NCI-H1092 treated with DMSO at 0.1 percent for 48 hours (cell line): ENCODE measurements around the gene CERS6.

ENCODE experiments used
- DNase-seq: peaks from one replicate; lab custom pipeline; 2025; lab: John Stamatoyannopoulos, UW

CERS6 gene

DNA sequence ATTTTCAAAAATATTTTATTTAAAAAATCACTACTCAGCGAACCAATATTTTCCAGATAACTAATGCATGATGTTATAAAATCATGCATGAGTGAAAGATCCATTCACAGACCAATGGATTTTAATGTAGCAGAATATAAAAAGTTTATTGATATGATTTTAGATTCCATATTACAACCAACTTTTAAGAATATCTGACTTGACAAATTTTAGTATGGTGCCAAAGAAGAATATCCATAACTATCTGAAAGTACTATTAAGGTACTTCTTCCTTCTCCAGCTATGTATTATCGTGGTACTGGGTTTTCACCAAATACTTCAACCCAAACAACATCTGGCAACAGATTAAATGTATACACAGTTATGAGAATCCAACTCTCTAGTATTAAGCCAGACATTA, 246.5 kb downstream of the CERS6 start:
- no peak for DNase-seq

DNA sequence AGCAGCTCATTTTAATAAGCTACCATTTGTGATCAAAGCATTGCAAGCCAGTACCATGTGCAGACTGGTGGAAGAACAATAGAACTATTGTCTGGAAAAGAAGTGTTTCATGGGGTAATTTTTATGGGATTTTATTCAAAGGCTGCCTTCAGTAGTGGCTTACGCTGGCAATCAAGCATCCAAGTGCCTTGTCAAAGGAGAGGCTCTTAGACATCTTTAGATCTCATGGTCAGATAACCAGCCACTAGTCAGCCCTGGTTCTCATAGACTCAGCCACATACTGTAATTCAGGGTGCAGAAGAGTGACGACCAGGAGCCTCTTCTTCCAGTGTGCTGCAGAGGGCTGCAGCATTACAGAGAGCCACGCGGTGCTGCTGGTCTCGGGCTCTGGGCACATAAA, 247.9 kb downstream of the CERS6 start:
- DNase-seq = no peak

DNA sequence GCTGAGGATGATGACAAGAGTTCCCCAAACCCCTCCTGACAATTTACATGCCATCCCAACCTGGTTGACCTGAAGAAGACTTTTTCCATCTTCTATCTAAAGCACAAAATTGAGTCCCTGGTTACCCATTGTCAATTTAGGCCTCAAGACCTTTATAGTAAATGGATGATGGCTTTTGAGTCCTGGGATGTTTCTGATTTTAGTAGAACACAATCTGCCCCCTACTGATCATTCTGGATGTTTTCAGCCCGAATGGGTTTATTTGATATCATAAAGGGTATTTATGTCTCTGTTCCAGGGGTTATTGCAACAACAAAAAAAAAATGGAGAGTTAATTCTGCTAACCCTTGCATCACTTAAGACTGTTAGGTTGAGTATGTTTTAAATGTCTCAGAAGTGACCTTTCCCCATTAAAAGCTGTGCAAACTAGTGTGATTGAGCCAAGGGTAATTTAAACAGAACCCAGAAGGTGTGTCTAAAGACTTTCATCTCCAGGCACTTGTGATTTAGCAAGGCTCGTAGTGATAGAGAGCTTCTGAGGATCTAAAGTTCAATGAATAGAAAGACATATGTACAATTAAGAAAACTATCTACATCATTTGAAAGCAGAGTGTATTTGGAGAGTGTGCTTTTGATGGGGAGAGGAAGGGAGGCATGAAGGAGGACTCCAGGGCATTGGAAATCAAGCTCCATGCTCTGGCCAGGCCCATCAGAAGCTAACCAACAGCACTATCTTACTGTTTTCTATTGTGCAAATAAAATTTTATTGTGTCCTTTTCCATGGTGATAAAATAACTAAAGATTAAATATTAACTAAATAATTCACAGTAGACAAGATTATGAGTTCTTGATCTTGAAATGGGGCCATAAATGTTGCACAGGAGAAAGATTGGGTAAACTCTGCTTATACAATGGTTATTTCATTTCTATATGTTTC, 249.7 kb downstream of the CERS6 start:
- DNase-seq = no peak

DNA sequence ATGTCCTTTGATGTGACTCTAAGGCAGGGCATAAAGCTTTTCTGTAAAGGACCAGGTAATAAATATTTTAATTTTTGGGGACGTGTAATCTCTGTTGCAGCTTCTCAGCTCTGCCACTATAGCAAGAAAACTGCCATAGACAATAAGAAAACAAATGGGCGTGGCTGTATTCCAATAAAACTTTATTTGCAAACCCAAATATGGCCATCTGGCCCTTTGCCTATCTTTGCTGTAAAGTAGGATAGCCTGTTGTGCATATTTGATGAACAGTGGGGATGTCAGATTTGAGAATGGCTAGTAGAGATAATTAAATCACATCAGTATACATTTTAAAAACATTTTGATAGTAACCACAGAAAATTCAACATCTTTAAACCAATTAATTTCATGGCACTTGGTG, 250.7 kb downstream of the CERS6 start:
- no peak for DNase-seq

DNA sequence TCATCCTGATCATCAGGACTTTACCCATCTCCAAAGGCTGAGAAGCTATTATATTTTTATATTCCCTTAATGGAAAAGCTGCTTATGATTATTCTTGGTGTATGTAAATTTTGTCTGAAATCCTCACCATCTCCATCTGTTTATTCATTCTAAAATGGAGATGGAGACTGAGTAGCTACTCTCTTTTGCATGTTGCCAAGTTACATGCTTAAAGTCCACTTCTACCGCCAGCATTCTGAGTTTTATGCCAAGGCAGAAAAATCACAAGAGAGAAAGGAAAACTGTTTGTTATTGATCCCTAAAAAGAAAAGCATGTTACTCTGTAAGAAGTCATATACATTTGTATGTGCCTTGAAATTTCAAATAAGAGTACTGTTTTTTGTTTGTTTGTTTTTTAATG, 252.0 kb downstream of the CERS6 start:
- DNase-seq = no peak

DNA sequence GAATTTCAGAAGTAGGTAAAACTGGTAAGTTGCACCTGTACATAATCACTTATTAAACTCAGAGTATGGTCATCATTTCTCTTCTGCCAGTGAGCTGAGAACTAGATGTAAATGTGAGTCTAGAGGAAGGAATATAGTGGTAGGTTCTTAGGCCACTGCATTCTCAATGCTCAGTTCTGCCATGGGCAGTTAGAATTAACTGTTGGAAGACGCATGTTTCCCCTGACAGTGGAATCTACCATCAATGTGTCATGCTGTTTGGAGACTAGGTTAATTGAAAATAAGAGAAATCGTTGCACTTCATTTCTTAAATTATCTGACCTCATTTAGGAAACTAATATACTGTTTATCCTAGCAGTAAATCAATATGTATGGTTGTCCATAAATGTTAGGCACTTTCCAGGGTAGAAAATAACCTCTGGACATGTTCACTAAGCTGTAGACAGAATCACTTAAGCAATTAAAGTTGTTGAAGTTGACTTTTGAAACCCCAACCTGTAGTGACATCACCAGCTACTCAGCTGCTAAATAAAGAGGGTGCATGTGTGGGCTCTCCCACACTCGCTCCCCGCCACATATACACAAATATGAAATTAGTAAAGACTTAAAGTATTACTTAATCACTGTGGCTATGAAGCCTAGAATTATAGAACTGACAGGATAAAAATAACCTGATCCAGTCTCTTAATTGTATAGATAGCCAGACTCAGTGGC, 254.8 kb downstream of the CERS6 start:
- DNase-seq = no peak

DNA sequence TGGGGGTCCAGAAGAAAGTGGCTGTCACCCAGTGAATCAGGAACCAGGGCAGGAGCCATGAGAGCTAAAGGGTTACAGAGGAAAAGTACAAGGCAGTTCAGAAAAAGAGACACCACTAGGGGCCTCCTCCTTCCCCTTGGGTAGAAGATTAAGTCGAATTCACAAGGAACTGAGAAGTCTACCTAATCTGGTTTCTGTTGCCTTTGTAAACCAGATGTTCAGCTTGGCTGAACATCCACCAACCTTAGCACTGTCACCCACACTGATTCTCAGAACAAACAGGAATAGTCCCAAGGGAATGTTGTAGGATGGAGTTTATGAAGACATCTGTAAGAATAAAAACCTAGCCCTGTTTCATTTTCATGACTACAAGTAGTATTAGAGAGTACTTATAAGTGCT, 256.0 kb downstream of the CERS6 start:
- DNase-seq = no peak

DNA sequence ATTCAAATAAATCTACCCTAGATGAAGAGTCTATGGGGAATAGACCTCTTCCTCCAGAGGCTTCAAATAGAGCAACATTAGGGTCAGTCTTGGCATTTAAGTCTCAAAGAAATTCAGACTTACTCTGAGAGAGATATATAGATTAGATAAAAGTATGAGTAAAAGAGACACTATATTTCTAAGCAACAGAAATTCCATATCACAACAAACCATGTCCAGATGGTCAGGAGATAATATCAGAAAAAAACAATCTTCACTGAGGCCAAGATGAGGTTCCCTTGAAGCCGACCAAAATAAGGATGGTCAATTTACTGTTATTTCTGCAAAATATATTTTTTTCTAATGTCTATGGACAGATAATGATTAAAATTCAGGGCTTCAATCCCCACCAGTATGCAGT, 257.3 kb downstream of the CERS6 start:
- no peak for DNase-seq

DNA sequence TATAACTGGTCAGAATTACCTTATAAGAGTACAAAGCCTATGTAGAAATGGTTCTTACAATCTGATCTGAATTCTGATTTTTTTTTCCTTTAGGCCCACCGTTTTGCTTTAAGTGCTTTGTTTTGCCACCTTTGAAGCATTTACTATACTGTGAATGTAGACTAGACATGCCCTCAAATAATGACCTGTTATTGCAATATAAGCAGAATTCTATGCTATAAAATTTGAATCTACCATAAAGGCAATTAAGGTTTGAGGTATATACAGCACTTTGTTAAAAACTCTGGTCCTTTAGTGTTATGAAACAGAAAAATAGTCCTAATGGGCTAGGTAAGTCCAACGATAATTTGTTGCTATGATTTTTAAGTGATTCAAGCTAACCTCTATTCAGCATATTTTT, 259.8 kb downstream of the CERS6 start:
- no peak for DNase-seq

DNA sequence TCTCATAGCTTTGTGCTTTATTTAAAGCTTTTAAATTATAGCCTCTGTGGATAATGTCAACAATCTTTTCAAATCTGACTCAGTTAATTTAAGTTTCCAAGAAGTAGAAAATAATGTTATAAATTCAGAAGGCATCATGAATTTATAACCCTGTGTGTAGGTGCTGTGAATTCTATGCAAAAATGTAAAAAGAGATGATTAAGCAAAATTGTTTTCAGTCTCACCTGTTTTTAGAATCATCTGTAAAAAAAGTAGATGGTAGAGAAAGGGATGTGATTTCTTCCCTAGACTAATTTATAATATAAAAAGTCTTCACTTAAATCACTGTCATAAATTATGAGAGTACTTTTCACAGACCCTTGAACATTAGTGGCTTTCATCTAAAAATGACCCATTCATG, 260.8 kb downstream of the CERS6 start:
- DNase-seq = no peak

DNA sequence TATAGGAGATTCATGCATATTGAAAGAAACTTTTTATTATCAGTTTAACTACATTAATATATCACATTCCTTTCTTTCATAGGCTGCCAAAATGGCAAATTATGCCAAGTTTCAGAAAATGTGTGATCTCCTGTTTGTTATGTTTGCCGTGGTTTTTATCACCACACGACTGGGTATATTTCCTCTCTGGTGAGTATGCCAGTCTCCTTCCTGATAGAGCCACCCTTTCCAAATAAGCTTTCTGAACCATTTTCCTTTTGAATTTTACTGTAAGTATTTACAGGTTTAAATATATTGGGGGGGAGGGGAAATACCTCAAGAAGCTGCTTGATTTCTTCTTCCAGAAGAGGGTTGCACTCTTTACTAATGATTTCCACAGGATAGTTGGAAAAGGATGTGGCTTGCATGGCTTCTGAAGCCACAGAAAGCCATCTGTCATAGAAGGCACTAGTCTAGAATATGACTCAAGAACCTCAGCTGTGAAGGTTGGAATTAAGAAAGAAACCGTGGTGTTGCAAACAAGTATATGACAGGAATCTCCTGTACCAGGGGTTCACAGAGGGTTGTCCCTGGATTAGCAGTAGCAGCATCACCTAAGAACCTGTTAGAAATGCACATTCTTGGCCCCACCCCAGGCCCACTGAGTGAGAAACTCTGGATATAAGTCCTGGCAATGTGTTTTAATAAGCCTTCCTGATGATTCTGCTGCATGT, 261.9 kb downstream of the CERS6 start:
- DNase-seq = no peak

DNA sequence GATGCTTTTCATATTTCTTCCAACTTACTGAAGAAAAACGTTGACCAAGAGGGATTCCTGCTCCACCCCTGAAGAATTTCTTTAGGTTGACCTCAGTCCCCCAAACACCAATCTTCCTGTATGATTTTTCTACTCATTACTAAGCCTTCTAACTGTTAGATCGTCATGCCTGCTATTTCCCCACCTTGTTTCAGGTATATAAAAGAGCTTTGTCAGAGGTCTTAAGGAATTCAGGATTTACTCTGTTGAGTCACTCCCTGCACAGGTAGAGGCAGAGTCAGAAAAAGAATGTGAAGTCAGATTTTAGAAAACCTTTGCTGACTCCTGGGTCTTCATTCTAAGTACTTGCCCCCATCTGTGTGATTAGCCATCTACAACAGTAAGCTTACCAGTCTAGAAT, 262.6 kb downstream of the CERS6 start:
- DNase-seq = no peak

DNA sequence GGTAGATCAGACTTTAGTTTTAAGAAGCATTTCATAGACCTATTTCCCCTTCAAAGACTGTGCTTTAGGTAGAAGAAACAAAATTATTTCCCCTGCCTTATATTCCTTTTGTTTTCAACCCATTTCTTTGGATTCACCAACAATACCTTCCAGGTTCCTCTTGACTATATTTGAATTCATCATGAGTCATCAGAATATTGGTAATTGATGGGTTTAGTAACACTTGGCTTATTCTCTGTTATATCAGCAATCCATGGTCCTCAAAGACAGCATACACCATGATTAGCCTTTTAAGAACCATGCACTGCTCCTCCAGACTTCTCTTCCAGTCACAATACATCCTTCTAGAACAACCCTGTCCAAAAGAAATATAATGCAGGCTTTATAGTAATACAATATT, 263.4 kb downstream of the CERS6 start:
- no peak for DNase-seq

DNA sequence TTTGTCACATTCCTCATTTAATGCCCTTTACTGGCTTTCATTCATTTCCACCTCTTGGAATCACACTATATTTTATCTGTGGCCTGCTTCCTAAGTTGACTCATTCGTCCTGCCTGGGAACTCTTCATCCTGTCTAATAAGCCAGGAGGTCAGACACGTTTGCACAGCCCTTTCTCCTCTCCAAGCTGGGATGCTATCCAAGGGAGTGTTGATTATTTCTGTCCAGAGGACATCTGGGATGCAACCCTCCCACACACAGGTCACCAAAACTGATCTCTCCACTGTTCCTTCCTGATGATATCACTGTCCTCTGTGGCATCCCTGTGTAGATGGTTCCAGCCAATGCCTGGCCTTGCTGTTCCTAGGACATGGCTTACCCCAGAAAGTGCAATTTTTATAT, 266.5 kb downstream of the CERS6 start:
- DNase-seq = no peak

DNA sequence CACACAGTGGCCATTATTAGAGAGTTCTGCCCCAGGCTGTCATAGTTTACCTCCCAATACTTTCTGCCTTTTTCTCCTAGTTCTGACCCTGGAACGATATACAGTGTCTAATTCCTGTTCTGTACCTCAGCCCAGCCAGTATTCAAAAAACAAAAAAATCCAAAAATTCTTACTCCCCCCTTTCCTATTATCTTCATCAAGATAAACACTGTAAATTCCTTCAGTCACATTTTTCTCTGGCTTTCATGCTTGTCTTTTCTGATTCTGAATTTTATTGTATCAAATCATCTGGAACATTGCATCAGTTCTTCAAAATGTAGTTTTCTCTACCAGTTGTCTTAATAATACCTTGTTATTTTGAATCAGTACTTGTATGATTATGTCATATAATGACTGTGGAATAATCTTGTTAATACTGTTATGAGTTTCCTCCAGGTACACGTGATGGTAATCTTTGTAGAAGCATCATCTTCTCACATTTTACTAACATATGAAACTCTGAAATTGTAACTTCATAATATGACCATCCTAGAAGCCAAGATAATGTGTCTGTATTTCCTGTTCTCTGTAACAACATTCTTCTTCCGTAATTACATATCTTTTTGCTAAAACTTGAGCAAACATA, 267.3 kb downstream of the CERS6 start:
- DNase-seq = no peak

DNA sequence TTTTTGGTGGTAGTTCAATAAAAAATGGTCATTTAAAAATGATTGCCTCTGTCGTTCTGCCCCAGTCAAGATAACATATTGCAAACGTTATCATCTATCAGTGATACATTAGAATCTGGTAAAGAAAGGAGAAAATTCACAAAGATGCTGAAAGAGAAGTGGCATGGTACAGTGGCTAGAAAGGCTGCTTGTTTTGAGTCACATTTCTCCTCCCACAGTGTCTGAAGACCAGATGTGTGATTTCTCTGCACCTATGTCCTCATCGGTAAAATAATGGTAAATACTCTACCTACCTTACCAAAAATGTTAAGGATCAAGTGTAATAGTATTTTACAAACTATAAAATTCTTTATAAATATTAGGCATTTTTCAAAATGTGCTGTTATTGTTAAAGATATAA, 270.3 kb downstream of the CERS6 start:
- no peak for DNase-seq

DNA sequence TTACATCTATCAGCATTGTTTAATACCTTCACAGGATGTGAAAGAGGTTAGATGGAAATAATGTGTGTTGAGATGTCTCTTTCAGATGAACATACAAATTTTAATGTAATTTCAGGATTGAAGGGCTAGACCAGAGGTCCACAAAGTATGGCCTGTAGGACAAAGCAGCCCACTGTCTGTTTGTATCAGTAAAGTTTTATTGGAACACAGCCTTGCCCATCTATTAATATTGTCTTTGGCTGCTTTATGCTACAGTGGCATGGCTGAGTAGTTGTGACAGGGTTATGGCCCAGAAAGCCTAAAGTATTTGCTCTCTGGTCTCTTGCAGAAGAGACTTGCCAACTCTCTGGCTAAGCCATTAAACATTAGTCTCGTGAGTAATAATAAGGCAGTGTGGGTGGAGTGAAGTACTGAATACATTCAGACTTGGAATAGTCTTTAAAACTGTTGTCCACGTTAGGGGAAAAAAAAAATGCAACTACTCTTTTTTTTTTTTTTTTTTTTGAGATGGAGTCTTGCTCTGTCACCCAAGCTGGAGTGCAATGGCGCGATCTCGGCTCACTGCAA, 271.9 kb downstream of the CERS6 start:
- DNase-seq = no peak

DNA sequence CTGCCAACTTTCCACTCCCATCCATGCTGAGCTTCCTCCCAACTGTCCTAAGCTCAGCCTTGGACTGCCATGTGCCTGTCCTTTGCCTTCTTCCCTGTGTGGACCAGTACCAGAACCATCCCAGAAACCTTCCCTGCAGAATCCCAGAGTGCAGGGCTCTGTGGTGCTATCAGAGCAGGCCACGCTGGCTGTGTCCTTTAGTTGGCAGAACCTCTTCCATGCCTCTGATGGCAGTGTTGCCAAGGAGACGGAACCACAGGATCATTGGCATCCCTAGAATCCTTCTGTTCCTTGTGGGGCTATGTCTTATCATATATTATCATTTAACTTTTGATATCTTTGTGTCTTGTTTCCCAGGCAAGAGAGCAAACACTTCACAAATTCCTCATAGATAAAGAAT, 273.4 kb downstream of the CERS6 start:
- DNase-seq = no peak

DNA sequence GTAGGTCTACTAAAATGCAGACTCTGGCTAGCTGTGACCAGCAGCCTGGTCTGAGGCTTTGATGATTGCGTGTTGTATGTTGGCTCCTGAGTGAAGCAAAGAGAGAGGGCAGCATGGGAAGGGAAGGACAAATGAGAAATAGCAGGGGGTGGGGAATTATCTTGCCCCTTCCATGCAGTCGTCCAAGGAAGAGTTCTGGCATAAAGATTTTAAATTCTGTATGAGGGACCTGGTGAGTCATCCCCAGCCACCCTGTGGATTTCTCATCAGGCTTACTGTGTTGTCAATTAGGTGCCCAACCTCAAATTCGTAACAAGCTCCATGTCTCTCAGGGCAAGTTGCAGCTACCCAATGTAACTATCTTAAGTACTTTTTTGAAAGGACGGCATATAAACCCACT, 274.3 kb downstream of the CERS6 start:
- no peak for DNase-seq

DNA sequence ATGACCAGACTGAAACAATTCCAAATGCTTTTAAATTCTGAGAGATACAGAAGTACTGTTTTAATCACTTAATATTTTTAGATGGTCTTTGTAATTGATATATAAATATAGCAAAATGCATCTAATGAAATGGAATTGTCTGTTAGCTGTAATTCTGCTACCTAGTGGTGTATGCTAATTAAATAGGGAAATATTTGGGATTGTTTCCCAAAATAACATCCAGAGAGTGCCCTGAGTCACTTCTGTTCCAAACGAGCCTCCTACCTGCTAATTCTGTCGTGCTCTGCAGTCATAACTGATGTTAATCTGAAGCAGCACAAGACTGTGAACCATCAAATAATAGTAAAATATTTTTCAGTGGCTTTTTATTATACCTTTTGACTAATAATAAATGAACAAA, 274.9 kb downstream of the CERS6 start:
- no peak for DNase-seq

DNA sequence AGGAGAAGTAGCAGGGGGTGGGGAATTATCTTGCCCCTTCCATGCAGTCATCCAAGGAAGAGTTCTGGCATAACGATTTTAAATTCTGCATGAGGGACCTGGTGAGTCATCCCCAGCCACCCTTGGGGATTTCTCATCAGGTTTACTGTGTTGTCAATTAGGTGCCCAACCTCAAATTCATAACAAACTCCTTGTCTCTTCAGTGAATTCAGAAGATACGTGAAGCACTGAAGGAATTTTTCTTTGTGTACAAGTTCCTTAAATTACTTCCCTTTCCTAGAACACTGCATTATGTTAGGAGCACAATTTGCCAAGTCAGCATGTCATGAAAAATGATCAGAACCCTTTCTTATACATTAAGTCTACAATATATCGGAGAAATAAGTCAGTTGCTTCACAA, 275.5 kb downstream of the CERS6 start:
- DNase-seq = no peak

DNA sequence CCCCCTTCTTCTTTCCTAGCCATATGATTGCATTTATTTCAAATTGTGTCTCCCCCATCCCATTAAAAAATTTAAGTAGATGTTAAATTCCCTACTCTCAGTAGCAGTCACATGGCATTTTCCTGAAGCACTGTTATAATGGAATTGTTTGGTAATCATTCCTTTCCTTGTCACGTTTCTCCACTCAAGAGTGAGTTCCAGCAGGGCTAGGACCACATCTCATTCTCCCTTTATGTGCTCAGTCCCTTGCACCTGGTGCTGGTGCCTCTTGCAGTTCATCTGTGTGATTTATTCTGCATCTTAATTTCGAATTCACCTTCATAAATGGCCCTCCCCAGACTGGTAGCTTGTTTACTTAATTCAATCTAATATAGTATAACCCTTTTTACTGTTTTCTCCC, 276.0 kb downstream of the CERS6 start:
- no peak for DNase-seq
